K562 (cell line): Measurements from ENCODE around the gene DCP1B. TPM values are rescaled to one million over a fixed set of nuclear protein-coding genes. Genes with fewer than 3 reads are reported as not detected.

Source experiments
- ATAC-seq: fragments of 200-7000 bp; cut with Tn5 transposase; 3 replicates; pipeline ENCODE4 v1.9.1; 2020; ENCODE audit warnings: moderate library complexity
- BruUV-seq: library from RNA; stranded (reverse); fragments of 400-500 nt; replicated peaks from 2 replicates; lab custom pipeline; 2021; lab: Mats Ljungman, UMichigan
- CTCF ChIA-PET: fragments of 300-600 bp; formaldehyde crosslinking; extraction: SDS; loops from one replicate; lab custom pipeline; 2021; ENCODE audit warnings: low intra/inter-chr PET ratio; lab: Yijun Ruan, JAX
- POLR2A ChIA-PET: fragments of 300-600, 350-650 bp; sonication (Branson Sonifier 250); formaldehyde crosslinking; extraction: SDS; loops from one replicate; lab custom pipeline; 2021; ENCODE audit warnings: antibody characterized with exemption, inconsistent platforms; lab: Yijun Ruan, JAX
- DNase-seq, 4 experiments: peaks; one replicate each; pipeline versions ENCODE4 v3.0.0 to v3.0.0-alpha.2; 2011 to 2018; ENCODE audit warnings: low spot score in 3 of 4, mixed read lengths in 3 of 4; ENCODE audit errors: extremely low read depth in 1 of 4
- FAIRE-seq: peaks from 2 replicates; lab custom pipeline; 2011; peaks lifted over from hg19 to GRCh38; lab: Jason Lieb, UNC
- H2AFZ ChIP-seq: 2 replicates; pipeline ENCODE4 v1.6.0; 2011; ENCODE audit warnings: low read depth, low read length, control low read depth, inconsistent platforms
- H3K27ac ChIP-seq: fragments of 200-600 bp; 3 replicates; pipeline ENCODE4 v1.8.0; 2011; ENCODE audit warnings: low read depth, mild to moderate bottlenecking, control low read depth, inconsistent platforms, low read length, moderate library complexity, mixed read lengths; ENCODE audit errors: extremely low read depth
- H3K27me3 ChIP-seq, 2 experiments: fragments of 300-600 bp in 1 of 2; 2 replicates in 1 of 2; 3 replicates in 1 of 2; pipeline versions ENCODE4 v1.6.0 to v1.8.0; 2011; ENCODE audit warnings: inconsistent platforms in 2 of 2, low read length in 2 of 2, mild to moderate bottlenecking in 1 of 2, mixed read lengths in 1 of 2, moderate library complexity in 1 of 2; ENCODE audit not compliant: control insufficient read depth in 2 of 2, insufficient read depth in 2 of 2
- H3K36me3 ChIP-seq: fragments of 300-600 bp; 3 replicates; pipeline ENCODE4 v1.8.0; 2011; ENCODE audit warnings: mild to moderate bottlenecking, low read length, inconsistent platforms; ENCODE audit not compliant: control insufficient read depth, insufficient read depth
- H3K4me1 ChIP-seq, 2 experiments: fragments of 200-600 bp in 1 of 2; replicated peaks in 1 of 2; 2 replicates in 1 of 2; 3 replicates in 1 of 2; pipeline versions ENCODE4 v1.5.1 to v1.8.0; 2011; ENCODE audit warnings: inconsistent platforms in 2 of 2, low read length in 2 of 2, mild to moderate bottlenecking in 1 of 2, mixed read lengths in 1 of 2, moderate library complexity in 1 of 2; ENCODE audit not compliant: control insufficient read depth in 2 of 2, insufficient read depth in 2 of 2
- H3K4me2 ChIP-seq: 2 replicates; pipeline ENCODE4 v1.6.1; 2011; ENCODE audit warnings: low read length, control low read depth, inconsistent platforms, mixed read lengths; ENCODE audit not compliant: insufficient read depth
- H3K4me3 ChIP-seq: fragments of 200-600 bp; sonication (generic), shearing (Covaris generic); 2 replicates; pipeline ENCODE4 v1.5.1; 2016; ENCODE audit warnings: control low read depth, inconsistent platforms
- H3K79me2 ChIP-seq: fragments of 200-600 bp; 3 replicates; pipeline ENCODE4 v1.8.0; 2011; ENCODE audit warnings: low read length, inconsistent platforms; ENCODE audit not compliant: control insufficient read depth, insufficient read depth
- H3K9ac ChIP-seq, 2 experiments: 2 replicates each; pipeline versions ENCODE4 v1.6.0 to v1.6.1; 2011; ENCODE audit warnings: low read depth in 2 of 2, low read length in 2 of 2, control low read depth in 1 of 2, inconsistent platforms in 1 of 2, mild to moderate bottlenecking in 1 of 2, mixed read lengths in 1 of 2; ENCODE audit not compliant: insufficient read depth in 1 of 2
- H3K9me1 ChIP-seq: one replicate; pipeline ENCODE4 v1.6.0; 2011; ENCODE audit warnings: inconsistent platforms, mild to moderate bottlenecking, low read length, moderate library complexity; ENCODE audit not compliant: control insufficient read depth, insufficient read depth
- H3K9me3 ChIP-seq: replicated peaks from 2 replicates; pipeline ENCODE4 v1.5.1; 2011; ENCODE audit warnings: low read depth, low read length, inconsistent platforms; ENCODE audit not compliant: control insufficient read depth, insufficient read depth
- H4K20me1 ChIP-seq: replicated peaks from 2 replicates; pipeline ENCODE4 v1.6.1; 2011; ENCODE audit warnings: low read length, inconsistent platforms, mixed read lengths; ENCODE audit not compliant: control insufficient read depth, insufficient read depth
- E2F3 ChIP-seq: fragments of 250-450 bp; sonication (Bioruptor Pico); IDR thresholded peaks from 2 replicates; pipeline ENCODE4 v1.4.0; 2020; ENCODE audit warnings: mild to moderate bottlenecking
- ETV6 ChIP-seq, 3 experiments: fragments of 150-350 bp in 1 of 3; sonication (generic) in 1 of 3; formaldehyde crosslinking in 1 of 3; IDR thresholded peaks; 2 replicates each; pipeline versions ENCODE4 v1.6.1 to v1.8.0; 2014 to 2022; ENCODE audit warnings: borderline replicate concordance in 2 of 3, low read depth in 2 of 3, antibody characterized with exemption in 1 of 3, low read length in 1 of 3, mild to moderate bottlenecking in 1 of 3, missing genetic modification reagents in 1 of 3
- FOXP4 ChIP-seq: sonication (generic); formaldehyde crosslinking; IDR thresholded peaks from 2 replicates; pipeline ENCODE4 v1.8.0; 2022; ENCODE audit warnings: mild to moderate bottlenecking, missing genetic modification reagents, borderline replicate concordance
- HNRNPL ChIP-seq: fragments of 200-400 bp; formaldehyde crosslinking; IDR thresholded peaks from 2 replicates; pipeline ENCODE4 v1.6.1; 2017; ENCODE audit warnings: low read depth, mild to moderate bottlenecking, low read length
- KDM5B ChIP-seq: fragments of 200-600 bp; sonication (generic); IDR thresholded peaks from 2 replicates; pipeline ENCODE4 v1.6.1; 2012; ENCODE audit warnings: low read depth, mild to moderate bottlenecking, moderate library complexity, low read length, control low read depth, inconsistent platforms; ENCODE audit not compliant: insufficient replicate concordance
- MAFF ChIP-seq: IDR thresholded peaks from 2 replicates; pipeline ENCODE4 v1.6.1; 2012; ENCODE audit warnings: low read length, improper control_type of control experiment
- MAFK ChIP-seq: IDR thresholded peaks from 2 replicates; pipeline ENCODE4 v1.6.1; 2011; ENCODE audit warnings: low read length, improper control_type of control experiment
- MEF2D ChIP-seq: conservative IDR thresholded peaks from 2 replicates; pipeline ENCODE4 v1.6.1; 2016; ENCODE audit warnings: low read depth, missing genetic modification characterization, missing compliant biosample characterization
- MITF ChIP-seq: IDR thresholded peaks from 2 replicates; pipeline ENCODE4 v1.6.1; 2014; ENCODE audit warnings: antibody characterized with exemption
- POLR2G ChIP-seq: fragments of 200-400 bp; formaldehyde crosslinking; IDR thresholded peaks from 2 replicates; pipeline ENCODE4 v1.6.1; 2017; ENCODE audit warnings: low read depth, mild to moderate bottlenecking, antibody characterized with exemption, low read length, moderate library complexity
- TRIM28 ChIP-seq: fragments of 450-650 bp; IDR thresholded peaks from 2 replicates; pipeline ENCODE4 v1.6.1; 2017
- ZNF165 ChIP-seq: fragments of 250-450 bp; sonication (Bioruptor Pico); IDR thresholded peaks from 2 replicates; pipeline ENCODE4 v1.4.0; 2020; ENCODE audit warnings: borderline replicate concordance
- WGBS: fragments of 100-300 bp; shearing (Covaris generic); methylation state at CpG from one replicate; pipeline ENCODE4 v1.1.6; 2016; ENCODE audit warnings: low coverage, mixed read lengths; ENCODE audit not compliant: insufficient coverage; ENCODE audit errors: missing lambda C conversion rate; 5-methylcytosine and 5-hydroxymethylcytosine counted together
- in situ Hi-C: fragments of 300-500 bp; cut with MboI; formaldehyde crosslinking; loops from 4 replicates; pipeline ENCODE4 v1.15.0; 2018; ENCODE audit warnings: inconsistent platforms, mixed read lengths
- intact Hi-C: fragments of 100-400 bp; cut with micrococcal nuclease; formaldehyde crosslinking; loops from 2 replicates; pipeline ENCODE4 v1.14.2; 2022
- polyA plus RNA-seq, 8 experiments: library from polyadenylated mRNA; depleted of rRNA in 4 of 8; stranded (reverse) in 5 of 8; unstranded in 3 of 8; fragments of >200 nt; fragmentation: Nextera tagmentation in 2 of 8; fragmentation: Illumina TruSeq in 1 of 8; extraction: Ambion mirVana in 2 of 8; extraction: Trizol in 1 of 8; gene quantifications; 2 replicates each; pipeline versions ENCODE4 v1.2.1 to v1.2.3, GENCODE V29; 2011 to 2014; ENCODE audit warnings: inconsistent platforms in 1 of 8, missing spikeins in 1 of 8
- total RNA-seq, 7 experiments: library from RNA; depleted of rRNA in 6 of 7; stranded (reverse); fragments of >200 nt in 6 of 7; fragmentation: Illumina TruSeq in 2 of 7; extraction: Trizol in 2 of 7; gene quantifications; 2 replicates each; pipeline versions ENCODE4 v1.2.1 to v1.2.3, GENCODE V29; 2011 to 2021; ENCODE audit warnings: low replicate concordance in 1 of 7

The DCP1B gene
- total and polyA plus RNA-seq, 9 of the 15 experiments (the other 6 are each of a cell fraction or from before 2014, with no cell fraction given): 0.83 to 7.3 (median 3.4) TPM

- H3K4me2 ChIP-seq: no peak overlapping the region
- BruUV-seq: no TSS peak
- intact Hi-C loops: no loop called here
- DNase-seq (no peak), ATAC-seq (no peak)
- peaks cover 4% of the 10 kb centered on the region; the same call in 1 of the 2 replicates for H3K9me3 ChIP-seq
- no peak overlapping the region for H3K4me3 ChIP-seq
- CTCF ChIA-PET: no interaction called here
- H3K9ac ChIP-seq: no peak overlapping the region
- no peaks in the 10 kb centered on the region for H3K36me3 ChIP-seq
- H4K20me1 ChIP-seq: no peaks in the 10 kb centered on the region
- no peaks in the 10 kb centered on the region for H3K9me1 ChIP-seq
- no peaks in the 10 kb centered on the region for H3K79me2 ChIP-seq
- H3K4me1 ChIP-seq: no peaks in the 10 kb centered on the region
- H3K27ac ChIP-seq: no peak overlapping the region
- in situ Hi-C loops: no loop called here
- no peak for TF ChIP-seq KDM5B
- TF ChIP-seq TRIM28: peak; percentile 79
- no peak for TF ChIP-seq POLR2G
- TF ChIP-seq ZNF165: no peak
- TF ChIP-seq, all 486 proteins: peak for 1
- no peak for FAIRE-seq
- POLR2A ChIA-PET: interaction anchor here (0.6 kb wide), 1 partner anchor 216 kb away, joined by 3 read pairs; no protein-coding TSS in a partner anchor
- Histone ChIP-seq H3K27me3 (no peaks in the 10 kb centered on the region), H2AFZ (no peak overlapping the region)
These were observed 19.5 kb downstream of the DCP1B start for GRCh38 chr12:1984759-1985158.

GRCh38 chr12:1980282-1980681 lies 24.0 kb downstream of the DCP1B start:
- H3K9me1 ChIP-seq: no peaks in the 10 kb centered on the region
- H3K27ac ChIP-seq: no peak overlapping the region
- no peak overlapping the region for H2AFZ ChIP-seq
- no peaks in the 10 kb centered on the region for H4K20me1 ChIP-seq
- no peaks in the 10 kb centered on the region for H3K79me2 ChIP-seq
- no peak for FAIRE-seq
- no peaks in the 10 kb centered on the region for H3K36me3 ChIP-seq
- no peaks in the 10 kb centered on the region for H3K4me1 ChIP-seq
- in situ Hi-C loops: no loop called here
- no peak overlapping the region for H3K9ac ChIP-seq
- H3K9me3 ChIP-seq: peaks cover 4% of the 10 kb centered on the region; the same call in 1 of the 2 replicates
- no peak for DNase-seq
- ATAC-seq: no peak
- H3K4me3 ChIP-seq: no peak overlapping the region
- intact Hi-C loops: no loop called here
- ChIA-PET POLR2A (no interaction called here), CTCF (no interaction called here)
- WGBS: 69% methylated on average over 2 of the region's 2 CpGs
- H3K4me2 ChIP-seq: no peak overlapping the region
- H3K27me3 ChIP-seq: no peaks in the 10 kb centered on the region
- no TSS peak for BruUV-seq
- TF ChIP-seq E2F3 (CRISPR knock-in tag): no peak
- no peak for TF ChIP-seq ETV6 (IDR thresholded peaks at IDR 0.05; ENCODE audit: borderline replicate concordance in 1 of 2, low read depth in 2 of 2, low read length in 1 of 2)
- TF ChIP-seq ETV6 (CRISPR knock-in tag; IDR thresholded peaks at IDR 0.05; ENCODE audit: borderline replicate concordance): no peak
- TF ChIP-seq HNRNPL: no peak
- peak; percentile 62; the same call in 1 of the 2 replicates for TF ChIP-seq MAFK
- no peak for TF ChIP-seq FOXP4 (CRISPR knock-in tag)
- no peak for TF ChIP-seq MEF2D (tag)
- TF ChIP-seq MITF: no peak
- peak; percentile 63; the same call in 1 of the 2 replicates for TF ChIP-seq MAFF
